ENCODE data around the gene CABLES2.

The CABLES2 gene

DNA sequence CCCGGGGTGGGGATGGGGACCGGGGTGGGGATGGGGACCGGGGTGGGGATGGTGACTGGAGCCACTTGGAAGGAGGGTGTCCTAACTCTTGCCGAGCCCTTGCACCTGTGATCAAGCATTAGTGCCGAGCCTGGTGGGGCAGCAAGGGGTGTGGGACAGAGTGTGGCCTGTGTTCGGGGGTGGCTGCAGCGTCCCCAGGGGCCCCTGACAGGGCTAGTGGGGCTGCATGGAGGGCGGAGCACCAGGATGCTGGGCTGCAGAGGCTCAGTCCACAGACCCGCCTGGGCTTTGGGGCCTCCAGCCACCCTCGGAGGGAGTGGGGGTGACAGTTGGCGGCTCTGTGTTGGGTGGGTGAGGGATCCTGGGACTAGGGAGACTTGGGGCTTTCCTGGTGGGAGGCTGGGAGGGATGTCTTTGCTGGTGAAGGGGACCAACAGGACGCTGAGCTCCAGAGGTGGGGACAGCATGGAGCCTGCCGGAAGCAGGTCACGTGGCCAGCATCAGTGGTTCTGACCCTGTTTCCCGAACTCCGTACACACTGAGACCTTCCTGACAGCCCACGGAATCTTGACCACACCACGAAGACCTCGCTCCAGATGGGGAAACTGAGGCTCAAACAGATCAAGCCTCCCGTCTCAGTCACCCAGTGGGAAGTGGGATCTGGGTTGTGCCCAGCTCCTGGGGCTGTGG is 15.7 kb upstream of the CABLES2 start:
- Histone ChIP-seq H3K79me2 (ENCODE audit: insufficient read depth, low read length) (no peaks in the 10 kb centered on the region), H3K36me3 (ENCODE audit: insufficient read depth, low read length) (no peaks in the 10 kb centered on the region), H3K9ac (ENCODE audit: low read depth, low read length, poor library complexity, severe bottlenecking) (no peak overlapping the region), H2AFZ (ENCODE audit: low read length) (no peak overlapping the region), H3K4me1 (ENCODE audit: insufficient read depth, low read length, poor library complexity, severe bottlenecking) (no peaks in the 10 kb centered on the region), H3K9me2 (replicated peaks; ENCODE audit: low read depth, low read length) (no peaks in the 10 kb centered on the region), H3K4me3 (ENCODE audit: low read length, poor library complexity, severe bottlenecking) (no peak overlapping the region), H3F3A (ENCODE audit: low read depth) (no peaks in the 10 kb centered on the region), H4K20me1 (ENCODE audit: insufficient read depth, low read length, poor library complexity, severe bottlenecking) (no peaks in the 10 kb centered on the region), H3K4me2 (ENCODE audit: low read depth, low read length, poor library complexity, severe bottlenecking) (no peak overlapping the region), H3K9me3 (ENCODE audit: insufficient read depth, low read depth, low read length) (no peaks in the 10 kb centered on the region), H3K27me3 (ENCODE audit: insufficient read depth, low read length, poor library complexity, severe bottlenecking) (no peaks in the 10 kb centered on the region)
- no peak for TF ChIP-seq EZH2phosphoT487 (IDR thresholded peaks at IDR 0.05; ENCODE audit: borderline replicate concordance)
- TF ChIP-seq, protein P1, sequence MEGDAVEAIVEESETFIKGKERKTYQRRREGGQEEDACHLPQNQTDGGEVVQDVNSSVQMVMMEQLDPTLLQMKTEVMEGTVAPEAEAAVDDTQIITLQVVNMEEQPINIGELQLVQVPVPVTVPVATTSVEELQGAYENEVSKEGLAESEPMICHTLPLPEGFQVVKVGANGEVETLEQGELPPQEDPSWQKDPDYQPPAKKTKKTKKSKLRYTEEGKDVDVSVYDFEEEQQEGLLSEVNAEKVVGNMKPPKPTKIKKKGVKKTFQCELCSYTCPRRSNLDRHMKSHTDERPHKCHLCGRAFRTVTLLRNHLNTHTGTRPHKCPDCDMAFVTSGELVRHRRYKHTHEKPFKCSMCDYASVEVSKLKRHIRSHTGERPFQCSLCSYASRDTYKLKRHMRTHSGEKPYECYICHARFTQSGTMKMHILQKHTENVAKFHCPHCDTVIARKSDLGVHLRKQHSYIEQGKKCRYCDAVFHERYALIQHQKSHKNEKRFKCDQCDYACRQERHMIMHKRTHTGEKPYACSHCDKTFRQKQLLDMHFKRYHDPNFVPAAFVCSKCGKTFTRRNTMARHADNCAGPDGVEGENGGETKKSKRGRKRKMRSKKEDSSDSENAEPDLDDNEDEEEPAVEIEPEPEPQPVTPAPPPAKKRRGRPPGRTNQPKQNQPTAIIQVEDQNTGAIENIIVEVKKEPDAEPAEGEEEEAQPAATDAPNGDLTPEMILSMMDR (conservative IDR thresholded peaks at IDR 0.05; ENCODE audit: low read length): no peak

DNA sequence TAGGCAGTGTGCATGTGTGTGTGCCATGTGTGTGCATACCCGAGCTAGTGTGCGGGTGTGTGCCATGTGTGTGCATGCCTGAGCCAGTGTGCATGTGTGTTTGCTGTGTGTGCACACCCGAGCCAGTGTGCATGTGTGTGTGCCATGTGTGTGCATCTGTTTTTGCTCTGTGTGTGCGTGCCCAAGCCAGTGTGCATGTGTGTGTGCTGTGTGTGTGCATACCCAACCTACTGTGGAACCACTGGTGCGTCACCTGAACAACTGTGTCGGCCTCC is 14.6 kb upstream of the CABLES2 start:
- H3K27me3 ChIP-seq (ENCODE audit: insufficient read depth, low read length, poor library complexity, severe bottlenecking): no peaks in the 10 kb centered on the region
- no peak for TF ChIP-seq EZH2phosphoT487 (IDR thresholded peaks at IDR 0.05; ENCODE audit: borderline replicate concordance)

DNA sequence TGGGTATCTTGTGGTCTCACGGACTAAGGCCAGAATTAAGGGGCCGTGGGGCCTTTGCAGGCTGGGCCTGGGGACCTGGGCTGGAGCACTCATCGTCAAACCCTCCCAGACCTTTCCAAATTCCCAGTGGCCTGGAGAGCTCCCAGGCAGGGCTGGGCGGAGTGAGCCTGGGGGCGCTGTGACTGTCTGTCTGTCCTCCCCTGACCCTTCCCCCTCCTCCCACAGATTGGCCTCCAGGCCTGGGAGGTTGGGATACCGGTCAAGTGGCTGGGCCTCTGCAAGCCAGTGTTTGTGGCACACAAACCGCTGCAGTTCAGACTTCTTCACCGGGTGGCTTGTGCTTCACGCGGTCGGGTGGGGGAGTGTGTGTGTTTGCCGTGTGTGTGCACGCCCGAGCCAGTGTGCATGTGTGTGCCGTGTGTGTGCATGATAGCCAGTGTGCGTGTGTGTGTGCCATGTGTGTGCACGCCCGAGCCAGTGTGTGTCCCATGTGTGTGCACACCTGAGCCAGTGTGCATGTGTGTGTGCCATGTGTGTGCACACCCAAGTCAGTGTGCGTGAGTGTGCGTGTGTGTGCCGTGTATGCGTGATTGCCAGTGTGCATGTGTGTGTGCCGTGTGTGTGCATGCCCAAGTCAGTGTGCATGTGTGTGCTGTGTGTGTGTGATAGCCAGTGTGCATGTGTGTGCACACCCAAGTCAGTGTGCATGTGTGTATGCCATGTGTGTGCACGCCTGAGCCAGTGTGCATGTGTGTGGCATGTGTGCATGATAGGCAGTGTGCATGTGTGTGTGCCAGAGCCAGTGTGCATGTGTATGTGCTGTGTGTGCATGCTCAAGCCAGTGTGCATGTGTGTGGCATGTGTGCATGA is 14.0 kb upstream of the CABLES2 start:
- H3K4me3 ChIP-seq (ENCODE audit: low read length, poor library complexity, severe bottlenecking): no peak overlapping the region
- no peaks in the 10 kb centered on the region for H3K79me2 ChIP-seq (ENCODE audit: insufficient read depth, low read length)
- no peak overlapping the region for H2AFZ ChIP-seq (ENCODE audit: low read length)
- H4K20me1 ChIP-seq (ENCODE audit: insufficient read depth, low read length, poor library complexity, severe bottlenecking): no peaks in the 10 kb centered on the region
- no peaks in the 10 kb centered on the region for H3K27me3 ChIP-seq (ENCODE audit: insufficient read depth, low read length, poor library complexity, severe bottlenecking)
- no peak overlapping the region for H3K4me2 ChIP-seq (ENCODE audit: low read depth, low read length, poor library complexity, severe bottlenecking)
- no peaks in the 10 kb centered on the region for H3F3A ChIP-seq (ENCODE audit: low read depth)
- H3K9me3 ChIP-seq (ENCODE audit: insufficient read depth, low read depth, low read length): no peaks in the 10 kb centered on the region
- no peak overlapping the region for H3K9ac ChIP-seq (ENCODE audit: low read depth, low read length, poor library complexity, severe bottlenecking)
- no peaks in the 10 kb centered on the region for H3K36me3 ChIP-seq (ENCODE audit: insufficient read depth, low read length)
- H3K4me1 ChIP-seq (ENCODE audit: insufficient read depth, low read length, poor library complexity, severe bottlenecking): no peaks in the 10 kb centered on the region
- no peak for TF ChIP-seq EZH2phosphoT487 (IDR thresholded peaks at IDR 0.05; ENCODE audit: borderline replicate concordance)
- H3K9me2 ChIP-seq (replicated peaks; ENCODE audit: low read depth, low read length): no peaks in the 10 kb centered on the region

More for the DNA sequence above, 14.6 kb upstream of the CABLES2 start:
- H3K79me2 ChIP-seq (ENCODE audit: insufficient read depth, low read length): no peaks in the 10 kb centered on the region
- no peaks in the 10 kb centered on the region for H4K20me1 ChIP-seq (ENCODE audit: insufficient read depth, low read length, poor library complexity, severe bottlenecking)
- H3K36me3 ChIP-seq (ENCODE audit: insufficient read depth, low read length): no peaks in the 10 kb centered on the region
- no peaks in the 10 kb centered on the region for H3K4me1 ChIP-seq (ENCODE audit: insufficient read depth, low read length, poor library complexity, severe bottlenecking)
- H2AFZ ChIP-seq (ENCODE audit: low read length): no peak overlapping the region
- no peak overlapping the region for H3K9ac ChIP-seq (ENCODE audit: low read depth, low read length, poor library complexity, severe bottlenecking)
- no peak overlapping the region for H3K4me2 ChIP-seq (ENCODE audit: low read depth, low read length, poor library complexity, severe bottlenecking)
- no peak overlapping the region for H3K4me3 ChIP-seq (ENCODE audit: low read length, poor library complexity, severe bottlenecking)
- H3F3A ChIP-seq (ENCODE audit: low read depth): no peaks in the 10 kb centered on the region
- H3K9me2 ChIP-seq (replicated peaks; ENCODE audit: low read depth, low read length): no peaks in the 10 kb centered on the region
- no peaks in the 10 kb centered on the region for H3K9me3 ChIP-seq (ENCODE audit: insufficient read depth, low read depth, low read length)

DNA sequence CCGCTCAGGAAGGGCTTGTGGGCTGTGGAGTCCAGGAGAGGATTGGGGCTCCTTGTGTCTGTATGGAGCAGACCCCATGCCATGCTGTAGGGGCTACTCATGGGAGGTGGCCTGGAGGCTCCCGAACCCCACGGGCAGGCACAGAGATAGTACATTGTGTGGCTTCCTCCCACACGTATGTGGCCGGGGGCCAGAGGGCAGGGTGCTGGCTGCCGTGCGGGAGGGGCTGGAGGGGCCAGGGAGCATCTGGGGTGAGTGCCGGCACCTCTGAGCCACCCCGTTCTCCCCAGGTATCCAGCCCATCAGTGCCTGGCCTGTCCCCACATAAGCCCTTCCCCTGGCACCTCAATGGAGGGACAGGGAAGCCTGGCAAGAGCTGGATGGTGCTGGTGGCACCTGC is 12.7 kb upstream of the CABLES2 start:
- Histone ChIP-seq H3K9ac (ENCODE audit: low read depth, low read length, poor library complexity, severe bottlenecking) (no peak overlapping the region), H3K4me3 (ENCODE audit: low read length, poor library complexity, severe bottlenecking) (no peak overlapping the region), H3K4me1 (ENCODE audit: insufficient read depth, low read length, poor library complexity, severe bottlenecking) (no peaks in the 10 kb centered on the region), H2AFZ (ENCODE audit: low read length) (no peak overlapping the region), H3K79me2 (ENCODE audit: insufficient read depth, low read length) (no peaks in the 10 kb centered on the region), H3K9me2 (replicated peaks; ENCODE audit: low read depth, low read length) (no peaks in the 10 kb centered on the region), H3K36me3 (ENCODE audit: insufficient read depth, low read length) (no peaks in the 10 kb centered on the region), H3K4me2 (ENCODE audit: low read depth, low read length, poor library complexity, severe bottlenecking) (no peak overlapping the region), H3K27me3 (ENCODE audit: insufficient read depth, low read length, poor library complexity, severe bottlenecking) (no peaks in the 10 kb centered on the region), H3K9me3 (ENCODE audit: insufficient read depth, low read depth, low read length) (no peaks in the 10 kb centered on the region), H3F3A (ENCODE audit: low read depth) (no peaks in the 10 kb centered on the region), H4K20me1 (ENCODE audit: insufficient read depth, low read length, poor library complexity, severe bottlenecking) (no peaks in the 10 kb centered on the region)
- no peak for TF ChIP-seq EZH2phosphoT487 (IDR thresholded peaks at IDR 0.05; ENCODE audit: borderline replicate concordance)
- TF ChIP-seq, protein P1 (conservative IDR thresholded peaks at IDR 0.05; ENCODE audit: low read length): no peak
